Measurements from ENCODE around the gene PLCD3. TPM values are rescaled to one million over a fixed set of nuclear protein-coding genes. Genes with fewer than 3 reads are reported as not detected.

The PLCD3 gene
- total and polyA plus RNA-seq, 11 donors: 92.8 to 207 (median 114) TPM

GRCh38 chr17:45098869-45099616 lies 33.3 kb downstream of the PLCD3 start:
- ATAC-seq (peak; percentile 55 to 83 (median 75)), DNase-seq (peak; percentile 82 to 93 (median 84))
- intact Hi-C loops (cut with DNase I): loop anchor here (2.0 to 10.0 kb wide), 11 partner anchors 33 to 324 kb away; partner anchors contain the start of genes PLCD3 (in 7 of the 10), GFAP (in 2 of the 10) and NMT1 (in 2 of the 10)
- Histone ChIP-seq H3K27ac (peak overlapping the region in 5 of 12 donors; percentile 29 to 72 (median 42)), H3K4me3 (no peak overlapping the region), H3K27me3 (no peaks in the 10 kb centered on the region), H3K36me3 (peaks cover 0 to 100% (median 94%) of the 10 kb centered on the region in 9 donors), H3K9me3 (no peaks in the 10 kb centered on the region), H3K4me1 (peaks cover 0 to 48% (median 19%) of the 10 kb centered on the region in 12 donors)
- TF ChIP-seq, protein P1, sequence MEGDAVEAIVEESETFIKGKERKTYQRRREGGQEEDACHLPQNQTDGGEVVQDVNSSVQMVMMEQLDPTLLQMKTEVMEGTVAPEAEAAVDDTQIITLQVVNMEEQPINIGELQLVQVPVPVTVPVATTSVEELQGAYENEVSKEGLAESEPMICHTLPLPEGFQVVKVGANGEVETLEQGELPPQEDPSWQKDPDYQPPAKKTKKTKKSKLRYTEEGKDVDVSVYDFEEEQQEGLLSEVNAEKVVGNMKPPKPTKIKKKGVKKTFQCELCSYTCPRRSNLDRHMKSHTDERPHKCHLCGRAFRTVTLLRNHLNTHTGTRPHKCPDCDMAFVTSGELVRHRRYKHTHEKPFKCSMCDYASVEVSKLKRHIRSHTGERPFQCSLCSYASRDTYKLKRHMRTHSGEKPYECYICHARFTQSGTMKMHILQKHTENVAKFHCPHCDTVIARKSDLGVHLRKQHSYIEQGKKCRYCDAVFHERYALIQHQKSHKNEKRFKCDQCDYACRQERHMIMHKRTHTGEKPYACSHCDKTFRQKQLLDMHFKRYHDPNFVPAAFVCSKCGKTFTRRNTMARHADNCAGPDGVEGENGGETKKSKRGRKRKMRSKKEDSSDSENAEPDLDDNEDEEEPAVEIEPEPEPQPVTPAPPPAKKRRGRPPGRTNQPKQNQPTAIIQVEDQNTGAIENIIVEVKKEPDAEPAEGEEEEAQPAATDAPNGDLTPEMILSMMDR (IDR thresholded peaks at IDR 0.05): peak; percentile 85 to 96 (median 90)
- no peak for TF ChIP-seq POLR2A (IDR thresholded peaks at IDR 0.05)
- WGBS, 4 donors: 39 to 50% (median 45%) methylated on average over 9 of the region's 9 CpGs

DNA sequence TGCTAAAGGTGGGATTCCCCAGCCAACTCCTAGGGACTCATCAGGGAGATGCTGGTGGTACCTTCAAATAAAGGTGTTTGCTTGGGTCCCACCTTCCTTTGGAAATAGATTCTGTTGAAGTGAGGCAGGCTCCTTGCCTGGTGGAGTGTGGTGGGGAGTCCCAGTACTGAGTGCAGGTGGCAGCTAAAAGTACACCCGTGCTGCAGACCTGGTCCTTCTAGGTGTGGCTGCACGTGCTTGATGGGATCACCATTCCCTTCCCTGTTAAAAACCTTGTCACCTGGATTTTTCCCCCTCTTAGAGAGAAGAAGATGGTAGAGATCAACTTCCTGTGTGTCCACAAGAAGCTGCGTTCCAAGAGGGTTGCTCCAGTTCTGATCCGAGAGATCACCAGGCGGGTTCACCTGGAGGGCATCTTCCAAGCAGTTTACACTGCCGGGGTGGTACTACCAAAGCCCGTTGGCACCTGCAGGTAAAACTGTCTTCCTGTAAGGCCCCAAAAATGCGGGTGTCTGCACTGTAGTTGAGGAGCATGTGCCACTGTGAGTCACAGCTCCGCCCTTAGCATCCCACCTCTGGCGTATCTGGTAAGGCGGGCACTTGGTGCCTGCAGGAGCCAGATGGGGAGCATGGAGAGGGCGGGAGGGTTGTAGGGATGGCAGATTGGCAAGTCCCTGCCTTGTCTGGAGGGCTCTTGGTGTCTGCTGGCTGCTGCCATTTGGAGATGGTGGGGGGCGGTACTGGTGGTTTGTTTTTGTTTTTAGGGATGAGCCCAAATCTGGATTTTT lies 34.0 kb downstream of the PLCD3 start:
- ATAC-seq: no peak
- H3K4me3 ChIP-seq: no peak overlapping the region
- WGBS, 4 donors: 80 to 89% (median 87%) methylated on average over 13 of the region's 13 CpGs

GRCh38 chr17:45096926-45097325 lies 35.4 kb downstream of the PLCD3 start:
- DNase-seq: no peak
- Histone ChIP-seq H3K27ac (peak overlapping the region in 2 of 12 donors; percentile 30 to 52), H3K4me3 (no peak overlapping the region), H3K9me3 (no peaks in the 10 kb centered on the region), H3K36me3 (peaks cover 0 to 99% (median 85%) of the 10 kb centered on the region in 9 donors), H3K4me1 (peaks cover 10 to 50% (median 30%) of the 10 kb centered on the region in 12 donors), H3K27me3 (no peaks in the 10 kb centered on the region)
- intact Hi-C loops (cut with DNase I): loop anchor here (2.0 to 10.0 kb wide), 10 partner anchors 35 to 322 kb away; partner anchors contain the start of genes PLCD3 (in 6 of the 10), GFAP (in 2 of the 10) and NMT1 (in 2 of the 10)
- TF ChIP-seq, protein P1 (IDR thresholded peaks at IDR 0.05): no peak
- TF ChIP-seq POLR2A (IDR thresholded peaks at IDR 0.05): no peak
- WGBS, 4 donors: 88 to 95% (median 93%) methylated on average over 11 of the region's 11 CpGs
- ATAC-seq: no peak

More for the DNA sequence above, 34.0 kb downstream of the PLCD3 start:
- intact Hi-C loops (cut with DNase I): loop anchor here (2.0 to 10.0 kb wide), 11 partner anchors 34 to 323 kb away; partner anchors contain the start of genes PLCD3 (in 7 of the 10), GFAP (in 2 of the 10) and NMT1 (in 2 of the 10)
- H3K36me3 ChIP-seq: peaks cover 0 to 100% (median 94%) of the 10 kb centered on the region in 9 donors
- DNase-seq: no peak
- peak overlapping the region in 4 of 12 donors; percentile 29 to 72 (median 36) for H3K27ac ChIP-seq
- TF ChIP-seq, protein P1 (IDR thresholded peaks at IDR 0.05): no peak
- TF ChIP-seq POLR2A (IDR thresholded peaks at IDR 0.05): no peak
- H3K27me3 ChIP-seq: no peaks in the 10 kb centered on the region
- H3K9me3 ChIP-seq: no peaks in the 10 kb centered on the region
- peaks cover 4 to 50% (median 21%) of the 10 kb centered on the region in 12 donors for H3K4me1 ChIP-seq
